Activated CD8-positive, alpha-beta memory T cell treated with anti-CD3 and anti-CD28 coated beads for 1 hour (primary cell): Measurements from ENCODE around the gene SOX6.

Experiments
- DNase-seq, 2 donors: peaks; one replicate each; pipeline ENCODE4 v3.0.0-alpha.2; 2020; ENCODE audit warnings: low read depth in 1 of 2; ENCODE audit errors: extremely low read depth in 1 of 2

The SOX6 gene

DNA sequence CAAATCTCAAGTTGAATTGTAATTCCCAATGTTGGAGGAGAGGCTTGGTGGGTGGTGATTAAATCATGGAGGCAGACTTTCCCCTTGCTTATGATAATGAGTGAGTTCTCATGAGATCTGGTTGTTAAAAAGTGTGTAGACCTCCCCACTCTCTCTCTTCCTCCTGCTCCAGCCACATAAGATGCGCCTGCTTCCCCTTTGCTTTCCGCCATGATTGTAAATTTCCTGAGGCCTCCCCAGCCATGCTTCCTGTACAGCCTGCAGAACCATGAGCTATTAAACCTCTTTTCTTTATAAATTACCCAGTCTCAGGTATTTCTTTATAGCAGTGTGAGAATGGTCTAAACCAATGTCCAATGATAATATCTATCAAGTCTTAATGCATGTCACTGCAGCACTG lies 34.2 kb downstream of the SOX6 start:
- no peak for DNase-seq

GRCh38 chr11:16321148-16321547 lies 35.2 kb downstream of the SOX6 start:
- DNase-seq: no peak

- no peak for DNase-seq
Observed at GRCh38 chr11:16318320-16318719, 38.0 kb downstream of the SOX6 start.

DNA sequence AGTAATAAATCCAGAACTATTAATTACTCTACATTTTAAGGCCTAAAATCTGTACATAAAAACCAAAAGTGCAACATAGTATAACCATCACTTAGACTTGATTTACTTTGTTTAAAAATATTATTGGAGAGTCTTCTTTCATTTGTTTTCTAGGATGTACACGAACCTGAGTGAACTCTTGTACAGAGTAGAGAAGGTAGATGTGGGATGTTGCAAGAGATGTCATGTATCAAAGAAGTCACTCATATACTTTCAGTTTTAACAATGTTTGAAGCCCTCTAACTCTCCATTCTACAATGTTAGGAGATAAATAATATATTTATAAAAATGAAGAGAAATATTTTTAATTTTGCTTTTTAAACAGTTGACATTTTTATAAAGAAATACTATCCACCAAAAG lies 38.6 kb downstream of the SOX6 start:
- no peak for DNase-seq

DNA sequence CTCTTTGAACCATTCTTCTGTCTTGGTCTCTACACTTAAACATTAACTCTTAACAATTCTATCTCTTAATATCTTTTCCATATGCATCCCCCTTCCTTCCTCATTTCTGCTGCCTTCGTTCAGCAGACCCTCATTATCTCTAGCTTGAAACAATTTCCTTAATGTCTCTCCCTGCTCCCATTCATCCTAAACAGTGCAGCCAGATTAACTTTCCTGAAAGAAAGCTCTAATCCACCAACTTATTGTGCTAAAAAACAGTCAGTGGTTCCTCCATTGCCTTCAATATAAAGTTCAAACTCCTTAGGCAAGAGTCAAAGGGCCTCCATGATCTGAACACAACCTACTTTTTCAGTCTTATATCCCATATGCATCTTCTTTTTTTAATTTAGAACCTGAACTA lies 42.5 kb downstream of the SOX6 start:
- DNase-seq: no peak

DNA sequence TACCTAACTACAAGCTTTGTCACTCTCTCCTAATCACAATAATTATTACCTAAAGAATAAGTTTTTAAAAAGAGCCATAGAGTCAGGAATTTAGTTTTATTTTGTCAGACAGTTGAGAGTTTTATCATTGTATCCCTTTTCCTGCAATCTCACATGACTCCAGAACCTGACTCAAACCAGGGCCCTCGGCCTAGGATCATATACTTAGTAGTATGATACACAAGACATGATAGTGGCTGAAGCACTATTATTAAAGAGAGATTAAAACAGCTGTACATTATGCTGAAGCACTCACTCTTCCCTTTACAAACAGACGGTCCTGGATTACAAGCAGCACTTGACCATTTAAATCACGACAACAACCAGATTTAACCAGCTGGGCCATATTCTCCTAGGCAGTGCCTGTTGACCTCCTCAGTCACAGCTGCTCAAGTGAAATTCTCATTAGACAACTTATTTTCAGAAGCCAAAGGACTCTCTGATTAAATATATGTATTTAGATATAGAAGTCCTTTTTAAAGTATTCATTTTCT lies 44.0 kb downstream of the SOX6 start:
- DNase-seq: no peak

DNA sequence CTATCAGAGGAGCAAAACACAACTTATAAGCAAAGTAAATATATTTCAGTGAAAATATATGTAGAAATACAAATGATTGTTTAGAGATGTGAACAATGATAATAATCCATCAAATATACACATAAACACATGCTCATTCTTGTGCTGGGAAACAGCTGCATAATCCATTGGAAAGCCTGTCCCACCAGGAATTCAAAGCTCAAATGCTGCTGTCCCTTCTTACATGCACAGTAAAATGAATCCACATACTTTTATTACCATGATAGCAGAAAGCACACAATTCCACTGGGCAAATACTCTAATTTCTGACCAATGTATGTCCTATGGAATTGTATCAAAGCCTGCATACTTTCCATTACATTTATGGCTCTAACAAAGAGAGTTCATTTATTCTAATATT lies 44.5 kb downstream of the SOX6 start:
- no peak for DNase-seq

- no peak for DNase-seq
Observed at GRCh38 chr11:16310943-16311342, 45.4 kb downstream of the SOX6 start.

DNA sequence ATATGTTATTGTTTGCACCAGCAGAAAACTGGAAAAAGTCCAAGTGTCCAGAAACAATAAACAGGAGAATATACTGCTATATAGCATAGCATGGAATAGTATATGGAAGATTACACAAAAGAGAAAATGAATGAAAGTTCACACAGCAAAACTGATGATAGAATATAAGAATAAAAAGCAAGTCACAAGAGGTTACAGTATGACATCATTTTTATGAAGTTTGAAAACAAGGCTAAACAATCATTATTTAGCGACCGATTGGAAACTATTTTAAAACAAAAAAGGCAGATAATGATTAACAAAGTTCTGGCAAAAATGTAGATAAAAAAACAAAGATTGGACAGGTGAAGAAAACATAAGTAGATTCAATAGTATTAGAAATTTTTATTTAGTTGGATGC lies 47.1 kb downstream of the SOX6 start:
- no peak for DNase-seq

DNA sequence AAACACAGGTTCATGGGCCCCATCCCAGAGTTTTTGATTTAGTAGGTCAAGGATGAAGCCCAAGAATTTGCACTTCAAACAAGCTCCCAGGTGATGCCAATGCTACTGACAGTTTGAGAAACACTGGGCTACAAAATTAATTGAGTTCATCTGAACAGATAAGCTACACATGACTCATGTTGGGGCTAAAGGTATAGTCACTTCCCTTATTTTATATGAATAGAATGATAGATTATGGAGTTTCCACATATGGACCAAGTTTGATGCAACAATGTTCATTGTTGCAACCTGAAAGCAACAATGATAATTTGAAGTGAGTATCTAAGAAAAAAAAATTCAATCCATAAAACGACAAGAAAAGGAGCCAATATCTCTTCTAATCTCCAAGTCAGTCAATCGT lies 54.9 kb downstream of the SOX6 start:
- no peak for DNase-seq

DNA sequence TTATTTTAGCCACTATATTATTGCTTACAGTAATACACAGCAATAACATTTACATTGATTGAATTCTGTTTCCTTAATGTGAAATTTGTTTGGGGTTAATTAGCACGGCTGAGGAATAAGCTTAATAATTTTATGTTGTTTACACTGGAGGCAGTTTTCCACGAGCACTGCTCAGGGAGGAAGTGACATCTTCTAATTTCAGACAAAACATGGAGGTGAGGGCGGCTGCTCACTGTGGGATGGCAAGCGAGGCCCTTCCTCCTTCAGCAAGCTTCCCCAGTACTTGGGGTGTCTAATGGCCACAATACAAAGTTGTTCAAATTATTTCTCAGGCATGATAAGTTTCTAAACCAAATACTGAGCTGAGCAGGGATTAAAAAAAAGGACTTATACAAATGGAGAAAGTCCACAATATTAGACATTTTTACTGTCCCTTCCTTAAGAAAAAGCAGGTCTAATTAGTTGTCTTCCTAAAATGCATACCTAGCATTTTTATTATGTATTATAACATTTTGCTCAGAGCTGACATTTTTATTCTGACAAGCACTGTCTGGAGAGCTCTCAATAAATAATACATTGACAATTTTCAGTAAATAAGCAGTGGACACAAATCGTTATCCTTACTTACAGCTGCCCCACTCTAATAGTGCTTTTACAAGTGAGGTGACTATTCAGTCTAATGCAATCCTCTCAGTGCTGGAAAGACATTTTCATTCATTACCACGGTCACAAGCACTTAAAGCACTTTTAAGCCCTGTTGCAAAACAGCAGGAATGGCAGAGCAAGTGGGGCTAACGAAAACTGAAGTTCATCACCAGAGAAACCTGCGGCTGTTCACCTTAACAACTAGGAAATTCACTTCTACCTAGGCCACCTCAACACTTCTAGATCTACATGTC lies 56.2 kb downstream of the SOX6 start:
- DNase-seq: no peak

- no peak for DNase-seq
Observed at GRCh38 chr11:16299390-16299789, 57.0 kb downstream of the SOX6 start.

DNA sequence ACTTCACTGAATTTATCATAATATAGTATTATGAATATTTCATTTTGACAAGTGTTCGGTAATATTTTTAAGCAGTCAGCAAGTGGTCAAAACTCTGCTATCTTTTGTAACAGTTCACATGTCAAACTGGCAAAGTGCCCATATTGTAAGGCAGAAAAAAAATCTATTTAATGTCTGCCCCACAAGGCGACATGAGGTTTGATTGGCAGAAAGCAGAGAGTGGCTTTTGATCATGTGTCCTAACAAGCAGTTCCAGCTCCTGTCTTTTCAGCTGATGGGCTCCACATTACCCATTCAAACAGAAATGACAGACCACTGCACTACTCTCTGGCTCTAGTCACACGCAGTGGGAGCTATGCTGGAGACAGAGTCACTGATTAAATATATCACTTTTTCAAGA lies 59.0 kb downstream of the SOX6 start:
- no peak for DNase-seq

- DNase-seq: no peak
Observed at GRCh38 chr11:16296273-16296672, 60.1 kb downstream of the SOX6 start.

GRCh38 chr11:16295592-16295991 lies 60.8 kb downstream of the SOX6 start:
- no peak for DNase-seq

DNA sequence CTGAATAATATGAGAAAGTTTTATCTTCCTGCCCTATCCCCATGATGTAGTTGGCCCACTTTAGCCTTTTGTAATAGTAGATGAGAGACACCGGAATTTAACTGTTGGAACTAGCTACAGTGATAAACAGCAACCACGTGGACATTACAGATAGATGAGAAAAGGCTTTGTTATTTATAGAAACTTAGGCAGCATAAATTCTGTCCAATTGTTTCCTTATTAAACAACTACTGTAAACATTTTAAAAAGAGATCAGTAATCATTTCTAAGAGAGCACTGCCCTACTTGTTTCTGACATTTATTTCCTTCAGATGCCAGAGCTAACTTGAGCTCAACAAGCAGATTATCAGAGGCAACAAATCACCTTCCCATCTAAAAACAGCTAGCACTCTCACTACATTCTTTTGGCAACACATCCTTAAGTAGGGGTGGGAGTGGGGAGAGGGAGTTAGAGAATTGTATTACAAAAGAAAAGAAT lies 63.1 kb downstream of the SOX6 start:
- DNase-seq: no peak

GRCh38 chr11:16292167-16292859 lies 64.0 kb downstream of the SOX6 start:
- DNase-seq: no peak

GRCh38 chr11:16291729-16292128 lies 64.6 kb downstream of the SOX6 start:
- no peak for DNase-seq

GRCh38 chr11:16289541-16289940 lies 66.8 kb downstream of the SOX6 start:
- no peak for DNase-seq

DNA sequence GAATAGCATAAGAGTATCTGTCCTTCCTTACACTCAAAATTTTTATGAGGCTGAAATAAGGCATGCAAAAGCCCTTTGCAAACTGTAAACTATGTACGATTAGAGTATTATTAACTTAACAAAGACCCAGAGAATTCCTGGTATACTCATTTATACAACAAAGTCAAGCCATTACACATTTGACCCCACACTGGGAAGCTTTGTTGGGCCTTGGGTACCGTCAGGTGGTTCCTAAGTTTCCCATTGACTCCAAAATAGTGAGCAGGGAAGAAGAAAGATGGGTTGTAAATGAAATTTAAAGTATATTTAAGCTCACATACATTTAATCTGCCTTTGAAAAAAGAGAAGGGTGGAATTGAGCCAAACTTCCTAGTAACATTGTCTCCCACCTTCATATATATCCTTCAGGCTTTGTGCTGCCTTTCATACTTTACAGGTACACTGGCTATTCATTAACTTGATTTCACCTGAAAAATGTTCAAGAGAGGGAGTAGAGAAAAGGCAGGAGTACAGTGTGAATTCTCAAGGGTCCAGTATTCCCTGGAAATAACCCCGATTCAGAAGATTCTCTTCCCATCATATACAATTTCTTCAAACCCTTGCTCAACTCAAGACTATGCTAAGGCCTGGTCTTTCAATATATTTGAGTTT lies 68.6 kb downstream of the SOX6 start:
- DNase-seq: no peak

- DNase-seq: no peak
Observed at GRCh38 chr11:16286095-16286494, 70.3 kb downstream of the SOX6 start.
